ENCODE results near the gene NEAT1. TPM values are rescaled to one million over a fixed set of nuclear protein-coding genes. Genes with fewer than 3 reads are reported as not detected.

Gene NEAT1
- total and polyA plus RNA-seq, 2 of the 8 experiments (the other 6 are each of a cell fraction or from before 2014, with no cell fraction given), result 2.4 to 10.7 TPM

DNA sequence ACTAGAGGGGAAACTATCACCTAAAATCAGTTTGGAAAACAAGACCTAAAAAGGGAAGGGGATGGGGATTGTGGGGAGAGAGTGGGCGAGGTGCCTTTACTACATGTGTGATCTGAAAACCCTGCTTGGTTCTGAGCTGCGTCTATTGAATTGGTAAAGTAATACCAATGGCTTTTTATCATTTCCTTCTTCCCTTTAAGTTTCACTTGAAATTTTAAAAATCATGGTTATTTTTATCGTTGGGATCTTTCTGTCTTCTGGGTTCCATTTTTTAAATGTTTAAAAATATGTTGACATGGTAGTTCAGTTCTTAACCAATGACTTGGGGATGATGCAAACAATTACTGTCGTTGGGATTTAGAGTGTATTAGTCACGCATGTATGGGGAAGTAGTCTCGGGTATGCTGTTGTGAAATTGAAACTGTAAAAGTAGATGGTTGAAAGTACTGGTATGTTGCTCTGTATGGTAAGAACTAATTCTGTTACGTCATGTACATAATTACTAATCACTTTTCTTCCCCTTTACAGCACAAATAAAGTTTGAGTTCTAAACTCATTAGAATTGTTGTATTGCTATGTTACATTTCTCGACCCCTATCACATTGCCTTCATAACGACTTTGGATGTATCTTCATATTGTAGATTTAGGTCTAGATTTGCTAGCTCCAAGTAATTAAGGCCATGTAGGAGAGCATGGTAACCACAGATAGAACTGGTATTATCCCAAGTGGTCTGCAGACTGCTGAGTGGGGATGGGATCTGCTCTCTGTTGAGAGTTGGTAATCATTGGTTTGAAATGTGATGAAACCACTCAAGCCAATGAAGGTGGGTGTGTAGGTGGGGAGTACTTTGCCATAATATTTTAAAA lies 3.6 kb downstream of the NEAT1 start:
- peaks cover 7 to 13% of the 10 kb centered on the region in 2 experiments for H4K20me1 ChIP-seq (replicated peaks in 1 of 2; ENCODE audit: control insufficient read depth in 1 of 2, insufficient read depth in 2 of 2, low read length in 2 of 2)
- ChIA-PET CTCF (ENCODE audit: partially characterized antibody) (interaction anchor here (1.1 to 22.8 kb wide), 3 partner anchors 10 to 84 kb away, joined by 4 to 430 read pairs (median 25); no protein-coding TSS in a partner anchor), POLR2A (ENCODE audit: partially characterized antibody) (interaction anchor here (1.0 to 20.8 kb wide), 8 partner anchors 10 to 79 kb away, joined by 4 to 826 read pairs (median 46); partner anchors contain the start of gene MALAT1)
- no peaks in the 10 kb centered on the region for H3K27me3 ChIP-seq (replicated peaks in 1 of 4; ENCODE audit: control insufficient read depth in 3 of 4, extremely low read depth in 1 of 4, insufficient read depth in 3 of 4, low read length in 3 of 4)
- no peak overlapping the region for H2BK12ac ChIP-seq (ENCODE audit: low read depth, low read length)
- H3K23ac ChIP-seq (ENCODE audit: insufficient read length), result no peak overlapping the region
- H3K23me2 ChIP-seq (ENCODE audit: low read depth, low read length), result peaks cover 18% of the 10 kb centered on the region; the same call in 1 of the 2 replicates
- H3K9me3 ChIP-seq (ENCODE audit: insufficient read depth in 2 of 2, low read depth in 1 of 2, low read length in 1 of 2), result no peaks in the 10 kb centered on the region
- no peak overlapping the region for H4K8ac ChIP-seq (ENCODE audit: extremely low read depth, insufficient read depth, low read length)
- peak overlapping the region; percentile 3 to 62; a peak in 2 of 4 replicates for H3K4me2 ChIP-seq (ENCODE audit: insufficient read depth in 1 of 2, low read depth in 2 of 2, low read length in 2 of 2)
- no peaks in the 10 kb centered on the region for H3K36me3 ChIP-seq (ENCODE audit: control insufficient read depth in 2 of 4, insufficient read depth in 4 of 4, low read length in 3 of 4)
- FAIRE-seq (no peak), DNase-seq (ENCODE audit: low read depth in 1 of 2, low spot score in 2 of 2) (no peak)
- no peak overlapping the region for H3K27ac ChIP-seq (ENCODE audit: low read depth, low read length)
- no peak overlapping the region for H2BK20ac ChIP-seq (ENCODE audit: low read length)
- peaks cover 3 to 35% of the 10 kb centered on the region in 2 experiments for H3K79me2 ChIP-seq (ENCODE audit: control insufficient read depth in 1 of 2, insufficient read depth in 2 of 2, low read length in 2 of 2)
- peak overlapping the region in 1 of 4 experiments; percentile 70; a peak in 2 of 8 replicates for H3K4me3 ChIP-seq (ENCODE audit: extremely low read depth in 1 of 4, insufficient read depth in 2 of 4, low read depth in 3 of 4, low read length in 4 of 4)
- no peak overlapping the region for H2BK5ac ChIP-seq (ENCODE audit: low read depth, low read length)
- no peak overlapping the region for H2BK120ac ChIP-seq (replicated peaks; ENCODE audit: low read depth, low read length)
- no peak overlapping the region for H3K14ac ChIP-seq (ENCODE audit: insufficient read length)
- peaks cover 22 to 57% (median 27%) of the 10 kb centered on the region in 4 experiments for H3K4me1 ChIP-seq (replicated peaks in 1 of 4; ENCODE audit: control insufficient read depth in 3 of 4, insufficient read depth in 4 of 4, low read length in 3 of 4)
- WGBS, 2 experiments (ENCODE audit: extremely low coverage in 1 of 2, insufficient coverage in 1 of 2, insufficient read length in 1 of 2, insufficient replicate concordance in 2 of 2, low coverage in 1 of 2, low lambda C conversion rate in 2 of 2, missing lambda C conversion rate in 1 of 2), result 86% methylated on average over 9 of the region's 9 CpGs; no CpG with 5 or more reads in 1 of the 2 experiments
- H4K91ac ChIP-seq (replicated peaks; ENCODE audit: insufficient read length, low read length), result no peak overlapping the region
- peaks cover 11% of the 10 kb centered on the region; the same call in 1 of the 2 replicates for H3K79me1 ChIP-seq (ENCODE audit: low read depth, low read length)
- H2AFZ ChIP-seq (ENCODE audit: low read length), result no peak overlapping the region
- H3K9ac ChIP-seq (replicated peaks in 1 of 4; ENCODE audit: extremely low read depth in 1 of 4, low read depth in 3 of 4, low read length in 3 of 4), result no peak overlapping the region
- H2AK5ac ChIP-seq (ENCODE audit: low read depth, low read length), result no peak overlapping the region
- H3K18ac ChIP-seq (ENCODE audit: extremely low read depth, low read length), result no peak overlapping the region
- H3K4ac ChIP-seq (replicated peaks; ENCODE audit: insufficient read length, low read depth, low read length), result no peak overlapping the region
- no peak overlapping the region for H2BK15ac ChIP-seq (ENCODE audit: low read length)
- no peak overlapping the region for H3K56ac ChIP-seq (replicated peaks; ENCODE audit: insufficient read length, low read depth, low read length)
- H4K5ac ChIP-seq (ENCODE audit: insufficient read length, low read depth, low read length), result no peak overlapping the region
- no peak for TF ChIP-seq KDM5A (IDR thresholded peaks at IDR 0.05; ENCODE audit: low read length)
- no peak for TF ChIP-seq ZNF274 (IDR thresholded peaks at IDR 0.05; ENCODE audit: borderline replicate concordance, extremely low read depth, low read length)
- TF ChIP-seq SUZ12 (IDR thresholded peaks at IDR 0.05; ENCODE audit: low read length), result no peak
- no peak for TF ChIP-seq RXRA (IDR thresholded peaks at IDR 0.05; ENCODE audit: insufficient read depth, low read depth, low read length)
- no peak for TF ChIP-seq PHF8 (conservative IDR thresholded peaks at IDR 0.05; ENCODE audit: low read depth, low read length)
- no peak for TF ChIP-seq YY1 (IDR thresholded peaks at IDR 0.05; ENCODE audit: low read depth, low read length)
- TF ChIP-seq RAD21 (IDR thresholded peaks at IDR 0.05 in 1 of 2, conservative IDR thresholded peaks at IDR 0.05 in 1 of 2; ENCODE audit: low read depth in 2 of 2, low read length in 2 of 2), result no peak
- no peak for TF ChIP-seq SAP30 (IDR thresholded peaks at IDR 0.05; ENCODE audit: insufficient read depth, insufficient replicate concordance, low read length)
- TF ChIP-seq CBX8 (IDR thresholded peaks at IDR 0.05; ENCODE audit: borderline replicate concordance, low read depth, low read length), result no peak

Measured in H1 (cell line).